Inferior parietal cortex (tissue), 1 donor: ENCODE data around the gene OSTN.
"Not testable (repeated sequence)": the region's sequence is repeated elsewhere in the genome, so short reads cannot be mapped to it uniquely, and the experiment has no call there.

Source experiments
- DNase-seq: peaks from one replicate; pipeline ENCODE4 v3.0.0-alpha.2; 2016; ENCODE audit errors: extremely low spot score

OSTN gene

GRCh38 chr3:191198932-191199331 is at the start of gene OSTN:
Gene OSTN, plus strand, starts transcription at chr3:191199241. Its CDS starts 13,292 bp downstream, at chr3:191212533.
- DNase-seq, result no peak

GRCh38 chr3:191151653-191152052 is 47.4 kb upstream of the OSTN start:
- DNase-seq, result no peak

- DNase-seq, result no peak
These were observed 44.2 kb upstream of the OSTN start for GRCh38 chr3:191154827-191155226.

GRCh38 chr3:191158247-191158646 is 40.8 kb upstream of the OSTN start:
- DNase-seq, result no peak

GRCh38 chr3:191158815-191159214 is 40.2 kb upstream of the OSTN start:
- DNase-seq, result no peak

- no peak for DNase-seq
These were observed 33.2 kb upstream of the OSTN start for GRCh38 chr3:191165802-191166201.

GRCh38 chr3:191166368-191166767 is 32.7 kb upstream of the OSTN start:
- DNase-seq, result no peak

GRCh38 chr3:191169566-191169965 is 29.5 kb upstream of the OSTN start:
- no peak for DNase-seq

- no peak for DNase-seq
These were observed 28.9 kb upstream of the OSTN start for GRCh38 chr3:191170097-191170496.

- DNase-seq, result no peak
These were observed 23.9 kb upstream of the OSTN start for GRCh38 chr3:191175102-191175501.

GRCh38 chr3:191176038-191176785 is 22.8 kb upstream of the OSTN start:
- no peak for DNase-seq

- not testable (repeated sequence) for DNase-seq
These were observed 13.7 kb upstream of the OSTN start for GRCh38 chr3:191185382-191185781.

GRCh38 chr3:191188246-191188645 is 10.8 kb upstream of the OSTN start:
- not testable (repeated sequence) for DNase-seq

GRCh38 chr3:191192270-191192669 is 6.8 kb upstream of the OSTN start:
- not testable (repeated sequence) for DNase-seq

- DNase-seq, result no peak
These were observed 6.1 kb upstream of the OSTN start for GRCh38 chr3:191192941-191193340.

- DNase-seq, result no peak
These were observed 1.2 kb upstream of the OSTN start for GRCh38 chr3:191197761-191198306.

GRCh38 chr3:191198480-191198879 is 561 bp upstream of the OSTN start:
- no peak for DNase-seq

GRCh38 chr3:191210032-191210431 is 11.0 kb downstream of the OSTN start:
- DNase-seq, result no peak

GRCh38 chr3:191216510-191216909 is 17.5 kb downstream of the OSTN start:
- DNase-seq, result no peak

GRCh38 chr3:191217301-191217700 is 18.3 kb downstream of the OSTN start:
- no peak for DNase-seq

GRCh38 chr3:191220908-191221307 is 21.9 kb downstream of the OSTN start:
- DNase-seq, result no peak

GRCh38 chr3:191221638-191222037 is 22.6 kb downstream of the OSTN start:
- DNase-seq, result no peak

GRCh38 chr3:191227541-191227940 is 28.5 kb downstream of the OSTN start:
- no peak for DNase-seq

- DNase-seq, result no peak
These were observed 35.2 kb downstream of the OSTN start for GRCh38 chr3:191234216-191234615.
